SKM-1 (cell line): ENCODE measurements around the gene MYO3B.
"Not testable (repeated sequence)": the region's sequence is repeated elsewhere in the genome, so short reads cannot be mapped to it uniquely, and the experiment has no call there.

Experiments used
- DNase-seq: peaks from one replicate; lab custom pipeline; 2025; ENCODE audit not compliant: unreplicated experiment; lab: John Stamatoyannopoulos, UW

The MYO3B gene

GRCh38 chr2:170260188-170260587 lies 82.2 kb downstream of the MYO3B start:
- DNase-seq = no peak

DNA sequence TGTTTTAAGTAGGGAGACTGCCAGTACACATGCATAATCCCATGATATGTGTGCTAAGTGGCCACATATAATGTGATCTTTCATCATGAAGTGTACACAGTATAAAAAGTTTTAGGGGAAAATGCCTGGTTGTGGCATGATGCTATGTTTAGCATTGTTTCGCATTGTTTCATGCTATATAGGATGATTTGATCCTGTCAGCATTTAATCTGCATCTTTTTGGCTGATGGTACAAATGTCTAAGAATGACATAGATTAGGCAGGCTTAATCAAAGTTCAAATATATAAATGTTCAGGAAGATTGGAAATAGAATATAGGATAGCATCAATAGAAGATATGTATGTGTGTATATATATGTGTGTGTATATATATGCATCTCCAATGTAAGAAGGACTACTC lies 83.6 kb downstream of the MYO3B start:
- no peak for DNase-seq

DNA sequence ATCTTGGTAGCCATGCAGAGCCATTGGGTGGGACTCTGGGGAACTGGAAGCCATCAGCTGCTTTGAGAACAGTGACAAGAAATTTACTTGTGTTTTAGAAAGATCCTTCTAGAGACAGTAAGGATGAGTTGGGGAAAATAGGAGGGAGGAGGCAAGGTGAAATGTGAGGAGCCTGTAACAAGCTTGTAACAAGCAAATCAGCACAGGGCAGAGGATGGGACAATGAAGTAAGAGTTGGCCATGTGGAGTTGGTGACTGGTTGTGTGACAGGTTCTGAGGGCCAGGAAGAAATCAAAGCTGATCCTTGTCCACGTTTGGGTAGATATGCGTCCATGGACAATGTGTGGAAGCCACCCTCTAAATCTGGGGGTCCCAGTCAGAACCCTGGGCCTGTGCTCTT lies 84.4 kb downstream of the MYO3B start:
- no peak for DNase-seq

DNA sequence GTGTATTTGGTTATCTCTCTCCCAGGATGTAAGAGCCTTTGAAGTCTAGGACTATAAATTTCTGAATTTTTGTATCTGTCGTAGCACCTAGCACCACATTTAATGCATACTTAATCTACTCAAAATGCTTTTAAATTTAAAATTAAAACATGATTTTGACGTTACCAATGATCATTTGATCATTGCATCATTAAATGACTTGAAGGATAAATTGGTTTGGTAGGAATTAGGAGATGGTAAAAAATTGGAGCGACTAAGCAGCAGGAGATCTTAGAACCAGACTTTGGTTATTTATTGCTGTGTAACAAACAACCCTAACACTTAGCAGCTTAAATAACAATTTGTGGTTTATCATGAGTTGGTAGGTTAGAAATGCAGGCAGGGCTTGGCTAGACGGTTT lies 84.9 kb downstream of the MYO3B start:
- DNase-seq = no peak

GRCh38 chr2:170263728-170264521 lies 86.0 kb downstream of the MYO3B start:
- DNase-seq = not testable (repeated sequence)

GRCh38 chr2:170264522-170264860 lies 86.5 kb downstream of the MYO3B start:
- no peak for DNase-seq

- no peak for DNase-seq
These were observed 86.9 kb downstream of the MYO3B start for GRCh38 chr2:170264865-170265264.

GRCh38 chr2:170265321-170265720 lies 87.4 kb downstream of the MYO3B start:
- no peak for DNase-seq

GRCh38 chr2:170266358-170266757 lies 88.4 kb downstream of the MYO3B start:
- no peak for DNase-seq

DNA sequence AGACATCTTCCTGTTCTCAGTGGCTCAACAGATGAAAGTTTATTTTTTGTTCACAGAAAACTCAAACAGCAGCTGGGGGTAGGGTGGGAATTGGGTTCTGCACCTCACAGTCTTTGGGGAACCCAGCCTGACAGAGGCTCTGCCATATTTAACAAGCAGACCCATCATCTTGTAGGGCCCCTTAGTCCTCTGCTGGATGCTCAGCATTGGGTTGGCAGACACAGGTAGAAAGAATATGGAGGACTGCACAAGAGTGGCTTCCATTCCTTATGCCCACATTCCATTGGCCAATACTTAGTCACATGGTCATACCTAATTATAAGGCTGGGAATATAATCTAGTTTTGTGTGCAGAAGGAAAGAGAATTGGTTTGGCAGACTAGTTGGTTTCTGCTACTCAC lies 89.1 kb downstream of the MYO3B start:
- DNase-seq = no peak

DNA sequence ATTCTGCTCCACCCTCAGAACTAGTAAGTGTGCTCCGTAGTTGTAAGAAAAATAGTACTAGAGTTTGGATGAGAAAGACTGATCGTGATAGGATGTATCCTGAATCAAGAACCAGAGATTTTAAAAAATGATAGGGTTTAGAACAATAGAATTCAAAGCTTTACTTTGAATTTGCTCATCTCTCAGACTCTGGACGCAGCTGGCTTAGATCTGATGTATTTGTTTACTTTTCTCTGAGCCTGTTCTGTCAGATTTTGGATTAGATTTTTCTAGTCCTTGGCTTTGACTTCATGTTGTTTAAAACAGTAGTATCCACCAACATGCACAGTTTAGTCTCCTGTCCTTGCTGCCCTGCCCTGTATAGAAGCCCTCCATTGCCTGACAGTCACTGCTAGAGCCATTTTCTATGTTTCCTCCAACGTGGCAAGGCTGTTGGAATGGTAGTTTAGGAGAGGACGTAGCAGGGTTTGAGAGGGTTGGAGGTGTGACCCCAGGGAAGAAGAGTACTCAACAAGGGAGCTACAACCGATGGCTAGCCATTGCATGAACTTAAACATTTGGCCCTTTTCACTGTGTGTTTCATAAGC lies 92.4 kb downstream of the MYO3B start:
- no peak for DNase-seq

GRCh38 chr2:170271340-170271739 lies 93.4 kb downstream of the MYO3B start:
- DNase-seq = no peak

- DNase-seq = no peak
These were observed 98.1 kb downstream of the MYO3B start for GRCh38 chr2:170276056-170276455.

DNA sequence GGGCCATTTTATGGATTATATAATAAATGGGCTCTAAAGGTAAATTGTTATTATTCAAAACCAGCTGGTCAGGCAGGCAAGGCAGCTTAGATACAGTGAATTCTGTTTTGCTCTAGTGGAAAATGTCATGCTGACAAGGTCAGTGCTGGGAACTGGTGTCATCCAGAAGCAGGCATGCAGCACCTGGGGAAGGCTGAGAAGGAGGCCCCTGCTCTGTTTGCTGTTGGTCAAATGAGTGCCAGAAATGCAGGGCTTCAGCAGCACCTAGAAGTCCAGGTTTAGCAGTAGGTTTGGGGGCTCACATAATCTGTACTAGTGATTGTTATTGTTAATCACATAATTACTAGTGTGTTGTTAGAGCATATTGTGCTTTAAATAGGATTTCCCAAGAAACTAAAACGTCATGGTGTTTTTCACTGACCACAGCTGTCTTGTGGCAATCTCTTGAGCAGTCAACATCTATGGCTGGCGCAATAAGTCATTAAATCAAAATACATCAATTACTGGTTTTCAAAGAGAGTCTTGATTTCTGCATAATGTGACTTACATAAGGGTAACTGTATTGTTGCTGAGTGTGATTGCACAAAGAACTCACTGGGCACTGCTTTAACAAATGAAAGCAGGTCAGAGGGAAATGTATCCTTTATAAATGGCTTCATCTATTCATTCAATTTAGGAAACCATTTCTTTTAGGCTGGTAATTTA lies 99.1 kb downstream of the MYO3B start:
- no peak for DNase-seq

DNA sequence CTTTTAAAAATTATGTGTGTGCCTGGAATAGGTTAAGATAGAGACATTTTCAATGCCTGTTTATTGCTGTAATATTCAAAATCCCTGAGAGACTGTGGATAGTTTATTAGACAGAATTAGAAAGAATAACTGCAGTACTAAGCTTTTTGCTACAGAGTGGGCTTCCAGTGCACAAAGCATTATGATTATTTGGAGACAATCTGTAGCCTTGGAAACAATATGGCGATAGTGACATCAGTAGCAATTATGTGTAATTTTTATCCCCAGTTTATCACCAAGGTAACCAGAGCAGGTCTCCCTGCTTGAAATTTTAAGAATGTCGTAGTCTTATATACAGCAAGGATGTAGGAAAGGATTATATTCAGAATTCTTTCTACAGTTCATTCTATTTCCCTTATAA lies 100.0 kb downstream of the MYO3B start:
- DNase-seq = no peak

DNA sequence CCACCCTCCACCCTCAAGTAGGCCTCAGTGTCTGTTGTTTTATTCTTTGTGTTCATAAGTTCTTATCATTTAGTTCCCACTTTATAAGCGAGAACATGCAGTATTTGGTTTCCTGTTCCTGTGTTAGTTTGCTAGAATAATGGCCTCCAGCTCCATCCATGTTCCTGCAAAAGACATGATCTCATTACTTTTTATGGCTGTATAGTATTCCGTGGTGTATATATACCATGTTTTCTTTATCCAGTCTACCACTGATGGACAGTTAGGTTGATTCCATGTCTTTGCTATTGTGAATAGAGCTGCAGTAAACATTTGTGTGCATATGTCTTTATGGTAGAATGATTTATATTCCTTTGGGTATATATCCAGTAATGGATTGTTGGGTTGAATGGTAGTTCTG lies 101.7 kb downstream of the MYO3B start:
- DNase-seq = not testable (repeated sequence)

- DNase-seq = no peak
These were observed 104.9 kb downstream of the MYO3B start for GRCh38 chr2:170282851-170283250.

DNA sequence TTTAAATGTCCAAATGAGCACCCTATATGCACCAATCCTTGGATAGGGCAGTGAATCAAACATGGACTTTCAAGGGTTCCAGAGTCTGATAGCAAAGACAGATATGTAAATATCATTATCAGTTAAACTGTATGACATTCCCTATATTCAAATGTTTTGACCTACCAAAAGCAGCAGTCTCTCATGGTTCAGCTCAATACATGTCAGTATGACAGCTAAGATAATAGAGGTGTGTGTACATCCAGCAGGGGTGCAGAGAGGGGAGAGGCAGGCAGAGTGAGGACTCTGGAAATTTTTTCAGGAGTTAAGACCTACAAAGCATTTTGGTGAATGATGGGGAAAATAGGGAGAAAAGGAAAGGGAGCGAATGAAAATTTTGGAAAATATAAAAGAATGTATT lies 106.3 kb downstream of the MYO3B start:
- no peak for DNase-seq

DNA sequence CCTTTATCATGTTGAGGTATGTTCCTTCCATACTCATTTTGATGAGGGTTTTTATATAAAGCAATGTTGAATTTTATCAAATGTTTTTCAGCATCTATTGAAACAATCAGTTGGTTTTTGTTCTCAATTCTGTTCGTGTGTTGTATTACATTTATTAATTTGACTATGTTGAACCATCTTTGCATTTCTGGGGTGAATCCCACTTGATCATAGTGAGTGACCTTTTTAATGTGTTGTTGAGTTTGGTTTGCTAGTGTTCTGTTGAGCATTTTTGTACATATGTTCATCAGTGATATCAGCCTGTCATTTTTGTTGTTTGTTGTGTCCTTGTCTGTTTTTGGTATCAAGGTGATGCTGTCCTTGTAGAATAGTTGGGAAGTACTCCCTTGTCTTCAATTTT lies 110.9 kb downstream of the MYO3B start:
- no peak for DNase-seq

GRCh38 chr2:170291474-170291873 lies 113.5 kb downstream of the MYO3B start:
- DNase-seq = no peak

DNA sequence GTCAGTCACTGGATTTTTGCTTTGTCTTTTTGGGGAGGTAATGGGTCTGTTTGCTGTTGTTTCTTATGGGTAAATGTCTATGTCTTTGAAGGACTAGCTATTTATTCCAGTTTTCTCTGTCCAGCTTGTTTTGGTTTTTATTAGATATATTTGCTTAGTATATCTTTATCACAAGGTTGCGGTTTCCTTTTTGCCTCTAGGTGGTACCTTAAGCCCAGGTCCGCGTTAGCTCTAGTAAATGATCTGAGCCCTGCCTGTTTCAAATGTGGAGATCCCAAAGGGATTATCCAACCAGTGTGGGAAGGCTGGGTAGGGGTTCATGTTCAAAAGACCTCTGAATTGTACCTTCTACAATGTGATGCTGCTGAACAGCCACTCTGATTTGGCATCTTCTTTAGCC lies 114.5 kb downstream of the MYO3B start:
- DNase-seq = no peak

GRCh38 chr2:170297496-170297895 lies 119.5 kb downstream of the MYO3B start:
- no peak for DNase-seq
